AG09319 (cell line): ENCODE results near the gene RTL5.

Source experiments
- DNase-seq: peaks from one replicate; pipeline ENCODE4 v3.0.0-alpha.2; 2010; ENCODE audit warnings: low read depth; ENCODE audit errors: extremely low read depth
- CTCF ChIP-seq: IDR thresholded peaks from 2 replicates; pipeline ENCODE4 v1.5.1; 2011; ENCODE audit warnings: low read depth, mild to moderate bottlenecking, inconsistent platforms, low read length, moderate library complexity

Gene RTL5

GRCh38 chrX:72083291-72083690, 48.4 kb downstream of the RTL5 start:
- TF ChIP-seq CTCF = no peak
- DNase-seq = no peak

GRCh38 chrX:72081605-72082320, 50.0 kb downstream of the RTL5 start:
- no peak for DNase-seq
- TF ChIP-seq CTCF = no peak

GRCh38 chrX:72080800-72081199, 50.9 kb downstream of the RTL5 start:
- no peak for DNase-seq

GRCh38 chrX:72080150-72080549, 51.6 kb downstream of the RTL5 start:
- TF ChIP-seq CTCF = no peak

More at GRCh38 chrX:72080800-72081199, 50.9 kb downstream of the RTL5 start:
- TF ChIP-seq CTCF = no peak

GRCh38 chrX:72079607-72080006, 52.1 kb downstream of the RTL5 start:
- DNase-seq = no peak
- no peak for TF ChIP-seq CTCF

More at GRCh38 chrX:72080150-72080549, 51.6 kb downstream of the RTL5 start:
- no peak for DNase-seq

GRCh38 chrX:72078411-72078810, 53.3 kb downstream of the RTL5 start:
- DNase-seq = no peak
- TF ChIP-seq CTCF = no peak
